Placental epithelial cell (primary cell): ENCODE data around the gene KCTD20. TPM values are rescaled to one million over a fixed set of nuclear protein-coding genes. Genes with fewer than 3 reads are reported as not detected.

Experiments
- small RNA-seq: library from RNA; depleted of rRNA; stranded (forward); fragments of <200 nt; gene quantifications from one replicate; pipeline ENCODE3, GENCODE V24; 2012
- total RNA-seq: library from RNA; depleted of rRNA; stranded (reverse); fragments of >200 nt; gene quantifications from 2 replicates; pipeline ENCODE4 v1.2.3, GENCODE V29; 2012

The KCTD20 gene
- total RNA-seq: 75.4 and 95.0 TPM in 2 replicates

DNA sequence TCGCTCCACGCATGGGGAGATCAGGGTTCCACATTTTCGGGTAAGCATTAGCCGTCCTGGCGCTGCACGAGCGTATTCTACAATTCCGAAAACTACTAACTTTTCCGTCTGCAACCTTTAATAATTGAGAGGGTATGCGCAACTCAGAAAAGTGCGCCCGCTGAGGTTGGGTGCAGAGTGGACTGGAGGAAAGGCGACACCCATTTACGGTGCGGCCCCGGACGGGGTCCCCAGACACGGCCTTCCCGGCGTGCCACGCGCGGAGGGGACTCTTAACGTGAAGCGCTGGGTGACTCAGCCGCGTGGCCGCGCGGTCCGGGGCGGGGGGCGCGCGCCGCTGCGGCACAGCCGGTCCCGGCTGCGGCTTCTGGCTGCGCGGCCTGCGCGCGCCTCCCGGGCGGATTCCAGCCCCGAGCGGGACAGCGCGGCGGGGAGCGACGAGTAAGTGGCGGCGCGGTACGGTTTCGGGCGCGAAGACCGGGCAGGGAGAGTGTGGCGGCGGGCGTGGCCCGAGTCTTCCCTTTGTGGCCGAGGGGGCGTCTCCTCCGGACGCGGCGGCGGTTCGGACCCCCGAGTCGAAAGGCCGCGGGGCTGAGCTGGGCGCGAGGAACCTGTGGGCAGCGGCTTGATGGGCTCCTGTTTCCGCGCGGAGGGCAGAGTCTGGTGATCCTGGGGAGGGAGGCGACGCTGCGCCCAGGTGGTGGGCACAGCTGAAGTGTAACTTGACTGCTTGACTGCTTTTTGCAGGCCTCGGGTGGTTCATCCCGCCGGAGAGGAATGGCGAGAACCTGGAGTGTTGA, at the start of gene KCTD20, which contains the start of gene PXT1:
KCTD20 (plus strand) TSS at position 330 of the 800 bp plus-strand sequence. CDS start 27,098 bp downstream, outside the sequence.
PXT1 (minus strand) TSS at position 184 of the 800 bp plus-strand sequence. CDS start 16,772 bp downstream, outside the sequence.

Small RNA genes within 50 kb of the gene (small RNA-seq; reads per million reads assigned to genes)
- gene RN7SL502P: not detected

Other genes with a start within 250 kb of the KCTD20 start
- 16.7 and 22.0 TPM in 2 replicates for gene BRPF3, start 246.3 kb upstream of the KCTD20 start, total RNA-seq
- gene PNPLA1, start 172.9 kb upstream of the KCTD20 start, total RNA-seq: not detected in 2 replicates
- gene BNIP5, start 106.1 kb upstream of the KCTD20 start, total RNA-seq: not detected in 2 replicates
- not detected in 2 replicates for gene ETV7, start 55.3 kb upstream of the KCTD20 start, total RNA-seq
- 0.11 and 0.39 TPM in 2 replicates for gene PXT1, start 146 bp upstream of the KCTD20 start, total RNA-seq
- gene STK38, start 104.5 kb downstream of the KCTD20 start, total RNA-seq: 30.2 and 34.4 TPM in 2 replicates
- 188 and 217 TPM in 2 replicates for gene SRSF3, start 151.4 kb downstream of the KCTD20 start, total RNA-seq
- 183 and 340 TPM in 2 replicates for gene CDKN1A, start 235.7 kb downstream of the KCTD20 start, total RNA-seq